Upper lobe of left lung (tissue), 6 donors: ENCODE measurements around the gene SENP2. TPM values are rescaled to one million over a fixed set of nuclear protein-coding genes. Genes with fewer than 3 reads are reported as not detected.

Source experiments
- ATAC-seq, 2 donors: fragments of 200-7000 bp; cut with Tn5 transposase; one replicate each; pipeline ENCODE4 v1.9.1; 2022; ENCODE audit warnings: mild to moderate bottlenecking in 2 of 2, moderate library complexity in 2 of 2; ENCODE audit not compliant: low FRiP score in 2 of 2
- DNase-seq, 2 donors: peaks; one replicate each; pipeline ENCODE4 v3.0.0-alpha.2; 2019 to 2020
- H3K27ac ChIP-seq, 4 donors: fragments of 200-600 bp; sonication (generic); one replicate each; pipeline ENCODE4 v1.5.1; 2016 to 2019
- H3K27me3 ChIP-seq, 4 donors: fragments of 200-600 bp; sonication (generic); one replicate each; pipeline ENCODE4 v1.5.1; 2017 to 2019
- H3K36me3 ChIP-seq, 4 donors: fragments of 200-600 bp; sonication (generic); one replicate each; pipeline ENCODE4 v1.5.1; 2016 to 2019
- H3K4me1 ChIP-seq, 4 donors: fragments of 200-600 bp; sonication (generic); one replicate each; pipeline ENCODE4 v1.5.1; 2018 to 2019
- H3K4me3 ChIP-seq, 4 donors: fragments of 200-600 bp; sonication (generic); one replicate each; pipeline ENCODE4 v1.5.1; 2017 to 2019; ENCODE audit warnings: mild to moderate bottlenecking in 2 of 4, moderate library complexity in 1 of 4
- H3K9me3 ChIP-seq, 4 donors: fragments of 200-600 bp; sonication (generic); one replicate each; pipeline ENCODE4 v1.5.1; 2018 to 2019
- EP300 ChIP-seq, 4 donors: sonication (generic); formaldehyde crosslinking; IDR thresholded peaks; one replicate each; pipeline ENCODE4 v1.5.1; 2017; ENCODE audit warnings: antibody characterized with exemption in 4 of 4, control low read depth in 2 of 4
- POLR2A ChIP-seq, 4 donors: fragments of 450-650 bp; IDR thresholded peaks; one replicate each; pipeline ENCODE4 v1.5.1; 2016 to 2017; ENCODE audit warnings: antibody characterized with exemption in 4 of 4, mild to moderate bottlenecking in 2 of 4
- POLR2AphosphoS5 ChIP-seq, 2 donors: sonication (generic); formaldehyde crosslinking; IDR thresholded peaks; one replicate each; pipeline ENCODE4 v1.5.1; 2017; ENCODE audit warnings: antibody characterized with exemption in 2 of 2
- WGBS, 2 donors: methylation state at CpG; one replicate each; pipeline ENCODE4 v1.1.5; 2017 to 2018; 5-methylcytosine and 5-hydroxymethylcytosine counted together
- total RNA-seq, 6 donors: library from RNA; depleted of rRNA in 4 of 6; stranded (reverse); fragments of >200 nt in 4 of 6; gene quantifications; one replicate each; pipeline versions ENCODE4 v1.1.0 to v1.2.1, GENCODE V29; 2016 to 2021
- TF ChIP-seq, protein P1 (sequence below), 6 experiments: fragments of 450-650 bp in 4 of 6; fragments of 200-600 bp in 2 of 6; sonication (generic) in 2 of 6; IDR thresholded peaks; one replicate each; pipeline ENCODE4 v1.5.1; 2016 to 2019; ENCODE audit warnings: antibody characterized with exemption in 6 of 6
- donor health status: DM: no; HTN: no; CAD: no; lungs with moderate emphysema.
- donor health status: DM: no; HTN: yes; CAD: no; lungs with severe emphysema.

SENP2 gene
- total RNA-seq, 6 donors from 2014 or later, result 18.9 to 42.2 (median 31.6) TPM

DNA sequence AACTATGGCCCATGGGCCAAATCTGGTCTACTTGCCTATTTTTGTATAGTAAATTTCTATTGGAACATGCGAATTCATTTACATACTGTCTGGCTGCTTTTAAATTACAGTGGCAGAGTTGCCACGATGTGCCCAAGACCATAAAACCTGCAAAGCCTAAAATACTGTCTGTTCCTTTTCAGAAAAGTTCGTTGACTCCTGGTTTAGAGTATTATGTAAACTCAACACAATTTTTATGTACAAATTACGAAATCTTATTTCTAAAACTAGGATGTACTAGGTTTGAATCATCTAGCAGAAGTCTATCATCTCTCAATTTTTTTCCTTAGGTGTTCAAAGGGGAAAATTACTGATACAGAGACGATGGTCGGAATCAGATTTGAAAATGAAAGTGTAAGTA is 26.9 kb downstream of the SENP2 start:
- H3K4me1 ChIP-seq, result no peaks in the 10 kb centered on the region
- DNase-seq, result no peak
- no peaks in the 10 kb centered on the region for H3K27me3 ChIP-seq
- peaks cover 18 to 98% (median 70%) of the 10 kb centered on the region in 4 donors for H3K36me3 ChIP-seq
- H3K4me3 ChIP-seq, result no peak overlapping the region
- H3K27ac ChIP-seq, result no peak overlapping the region
- WGBS, 2 donors, result 66 to 79% methylated on average over 6 of the region's 6 CpGs
- no peak for TF ChIP-seq EP300 (IDR thresholded peaks at IDR 0.05)
- no peak for TF ChIP-seq POLR2AphosphoS5 (IDR thresholded peaks at IDR 0.05)
- TF ChIP-seq, protein P1, sequence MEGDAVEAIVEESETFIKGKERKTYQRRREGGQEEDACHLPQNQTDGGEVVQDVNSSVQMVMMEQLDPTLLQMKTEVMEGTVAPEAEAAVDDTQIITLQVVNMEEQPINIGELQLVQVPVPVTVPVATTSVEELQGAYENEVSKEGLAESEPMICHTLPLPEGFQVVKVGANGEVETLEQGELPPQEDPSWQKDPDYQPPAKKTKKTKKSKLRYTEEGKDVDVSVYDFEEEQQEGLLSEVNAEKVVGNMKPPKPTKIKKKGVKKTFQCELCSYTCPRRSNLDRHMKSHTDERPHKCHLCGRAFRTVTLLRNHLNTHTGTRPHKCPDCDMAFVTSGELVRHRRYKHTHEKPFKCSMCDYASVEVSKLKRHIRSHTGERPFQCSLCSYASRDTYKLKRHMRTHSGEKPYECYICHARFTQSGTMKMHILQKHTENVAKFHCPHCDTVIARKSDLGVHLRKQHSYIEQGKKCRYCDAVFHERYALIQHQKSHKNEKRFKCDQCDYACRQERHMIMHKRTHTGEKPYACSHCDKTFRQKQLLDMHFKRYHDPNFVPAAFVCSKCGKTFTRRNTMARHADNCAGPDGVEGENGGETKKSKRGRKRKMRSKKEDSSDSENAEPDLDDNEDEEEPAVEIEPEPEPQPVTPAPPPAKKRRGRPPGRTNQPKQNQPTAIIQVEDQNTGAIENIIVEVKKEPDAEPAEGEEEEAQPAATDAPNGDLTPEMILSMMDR (IDR thresholded peaks at IDR 0.05), result no peak
- no peak for TF ChIP-seq POLR2A (IDR thresholded peaks at IDR 0.05)
- no peak for ATAC-seq
- H3K9me3 ChIP-seq, result no peaks in the 10 kb centered on the region

DNA sequence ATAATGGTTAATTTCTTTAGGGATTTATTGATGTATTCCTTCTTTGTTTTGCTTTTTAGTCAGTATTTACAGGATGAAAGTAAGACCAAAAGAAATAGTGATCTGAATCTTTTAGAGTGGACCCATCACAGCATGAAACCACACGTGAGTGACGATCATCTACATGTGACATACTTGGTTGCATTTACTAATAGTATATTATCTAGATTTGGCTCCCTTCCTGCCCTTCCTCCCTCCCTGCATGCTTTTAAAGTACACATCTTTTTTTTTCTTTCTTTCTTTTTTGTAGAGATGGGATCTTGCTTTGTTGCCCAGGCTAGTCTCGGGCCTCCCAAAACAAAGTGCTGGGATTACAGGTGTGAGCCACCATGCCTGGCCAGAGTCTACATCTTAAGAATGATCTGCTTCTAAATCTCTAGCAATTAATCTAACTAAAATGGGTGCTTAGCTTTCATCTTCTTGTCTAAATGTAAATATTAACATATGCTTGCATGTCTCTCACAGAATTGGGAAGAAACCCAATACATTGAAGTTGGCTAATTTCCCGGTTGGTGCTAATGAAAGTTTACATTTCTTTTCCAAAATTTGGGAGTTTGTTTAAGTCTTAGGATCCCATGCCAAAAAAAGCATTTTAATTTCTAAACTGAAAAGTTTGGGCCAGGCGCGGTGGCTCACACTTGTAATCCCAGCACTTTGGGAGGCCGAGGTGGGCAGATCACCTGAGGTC is 38.0 kb downstream of the SENP2 start:
- TF ChIP-seq, protein P1 (IDR thresholded peaks at IDR 0.05), result no peak
- TF ChIP-seq EP300 (IDR thresholded peaks at IDR 0.05) (no peak), POLR2A (IDR thresholded peaks at IDR 0.05) (no peak), POLR2AphosphoS5 (IDR thresholded peaks at IDR 0.05) (no peak)
- Histone ChIP-seq H3K4me1 (peaks cover 1 to 5% (median 3%) of the 10 kb centered on the region in 4 donors), H3K9me3 (no peaks in the 10 kb centered on the region), H3K36me3 (peaks cover 17 to 95% (median 71%) of the 10 kb centered on the region in 4 donors), H3K27me3 (no peaks in the 10 kb centered on the region), H3K27ac (no peak overlapping the region), H3K4me3 (no peak overlapping the region)
- DNase-seq (no peak), ATAC-seq (no peak)
- WGBS, 2 donors, result 92 to 95% methylated on average over 7 of the region's 7 CpGs

DNA sequence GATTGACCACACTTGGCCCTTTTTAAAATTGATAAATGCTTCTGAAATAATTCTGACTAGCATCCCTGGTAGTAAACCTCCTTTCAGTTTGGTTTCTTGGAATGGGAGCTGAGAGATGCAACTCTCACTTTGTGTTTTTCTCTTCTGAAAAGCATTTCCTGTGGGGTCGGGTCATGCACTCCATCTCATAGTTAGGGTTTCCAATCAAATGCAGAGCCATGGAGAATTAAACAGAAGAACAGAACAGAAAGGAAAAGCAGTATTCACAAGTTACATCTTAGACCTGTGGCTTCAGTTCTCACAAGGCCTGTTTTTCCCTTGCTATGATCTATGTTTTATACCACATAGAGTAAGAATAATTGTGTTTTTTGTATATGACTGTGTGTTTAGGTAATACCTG is 39.7 kb downstream of the SENP2 start:
- H3K36me3 ChIP-seq, result peaks cover 17 to 92% (median 59%) of the 10 kb centered on the region in 4 donors
- no peak for ATAC-seq
- H3K4me3 ChIP-seq, result no peak overlapping the region
- no peak overlapping the region for H3K27ac ChIP-seq
- peaks cover 17 to 21% (median 20%) of the 10 kb centered on the region in 4 donors for H3K4me1 ChIP-seq
- H3K27me3 ChIP-seq, result no peaks in the 10 kb centered on the region
- H3K9me3 ChIP-seq, result no peaks in the 10 kb centered on the region
- TF ChIP-seq EP300 (IDR thresholded peaks at IDR 0.05), result no peak
- TF ChIP-seq, protein P1 (IDR thresholded peaks at IDR 0.05), result no peak
- no peak for TF ChIP-seq POLR2AphosphoS5 (IDR thresholded peaks at IDR 0.05)
- no peak for TF ChIP-seq POLR2A (IDR thresholded peaks at IDR 0.05)
- no peak for DNase-seq
- 64 to 70% methylated on average over 1 of the region's 1 CpG for WGBS, 2 donors

DNA sequence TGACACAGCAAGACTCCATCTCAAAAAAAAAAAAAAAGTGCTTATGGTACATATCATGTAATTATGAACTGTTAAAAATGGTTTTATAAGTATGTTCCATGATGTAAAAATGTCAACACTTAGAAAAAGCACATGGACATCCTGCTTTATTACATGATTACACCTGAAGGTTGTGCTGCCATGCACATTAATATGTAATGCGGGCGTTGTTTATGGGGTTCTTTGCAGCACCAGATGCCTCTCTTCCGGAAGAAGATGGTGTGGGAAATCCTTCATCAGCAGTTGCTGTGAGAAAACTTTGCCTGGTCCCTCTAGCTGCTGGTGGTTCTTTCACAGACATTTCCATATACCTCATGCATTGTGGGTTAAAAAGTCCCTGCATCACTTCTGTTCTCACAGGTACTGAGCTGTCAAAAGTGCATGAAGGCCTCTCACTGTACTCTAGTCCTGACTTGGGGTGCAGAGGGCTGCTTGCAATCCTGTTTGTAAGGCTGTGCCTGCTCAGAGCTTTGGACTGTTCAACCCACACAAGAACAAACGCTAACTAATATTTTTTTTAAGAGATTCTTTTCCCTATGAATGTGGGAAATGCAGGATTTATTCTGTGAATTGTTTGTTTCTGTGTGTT is 43.6 kb downstream of the SENP2 start:
- Histone ChIP-seq H3K4me1 (peaks cover 18 to 25% (median 22%) of the 10 kb centered on the region in 4 donors), H3K27me3 (no peaks in the 10 kb centered on the region), H3K36me3 (peaks cover 8 to 60% (median 36%) of the 10 kb centered on the region in 4 donors), H3K27ac (peak overlapping the region; percentile 42 to 69 (median 51)), H3K9me3 (no peaks in the 10 kb centered on the region), H3K4me3 (no peak overlapping the region)
- WGBS, 2 donors, result 67% methylated on average over 4 of the region's 4 CpGs
- no peak for DNase-seq
- TF ChIP-seq POLR2A (IDR thresholded peaks at IDR 0.05), result no peak
- TF ChIP-seq EP300 (IDR thresholded peaks at IDR 0.05), result no peak
- no peak for TF ChIP-seq POLR2AphosphoS5 (IDR thresholded peaks at IDR 0.05)
- TF ChIP-seq, protein P1 (IDR thresholded peaks at IDR 0.05), result no peak
- ATAC-seq, result peak; percentile 24 to 59
